HepG2 (cell line): ENCODE data around the gene ZNF597. TPM values are rescaled to one million over a fixed set of nuclear protein-coding genes. Genes with fewer than 3 reads are reported as not detected.

Source experiments
- CAMTA2 ChIP-seq: sonication (generic); formaldehyde crosslinking; IDR thresholded peaks from 2 replicates; pipeline ENCODE4 v1.4.0; 2020; ENCODE audit warnings: mild to moderate bottlenecking, missing genetic modification reagents, borderline replicate concordance
- CEBPG ChIP-seq: IDR thresholded peaks from 2 replicates; pipeline ENCODE4 v1.6.1; 2016
- FOXA1 ChIP-seq, 2 experiments: fragments of 450-650 bp in 1 of 2; sonication (generic) in 1 of 2; formaldehyde crosslinking in 1 of 2; IDR thresholded peaks; 2 replicates each; pipeline versions ENCODE4 v1.4.0 to v1.6.1; 2016 to 2020; ENCODE audit warnings: missing genetic modification reagents in 1 of 2
- HNRNPUL1 ChIP-seq: fragments of 200-400 bp; formaldehyde crosslinking; IDR thresholded peaks from 2 replicates; pipeline ENCODE4 v1.6.1; 2017; ENCODE audit warnings: low read depth, mild to moderate bottlenecking, low read length, moderate library complexity
- KDM3A ChIP-seq: IDR thresholded peaks from 2 replicates; pipeline ENCODE4 v1.6.1; 2018; ENCODE audit warnings: low read depth, missing compliant biosample characterization
- MAFF ChIP-seq: IDR thresholded peaks from 2 replicates; pipeline ENCODE4 v1.6.1; 2011; ENCODE audit warnings: low read depth, low read length, improper control_type of control experiment
- MBD4 ChIP-seq: IDR thresholded peaks from 2 replicates; pipeline ENCODE4 v1.6.1; 2012; ENCODE audit warnings: low read length, inconsistent platforms, borderline replicate concordance
- MZF1 ChIP-seq: sonication (generic); formaldehyde crosslinking; IDR thresholded peaks from 2 replicates; pipeline ENCODE4 v1.8.1; 2023; ENCODE audit warnings: mild to moderate bottlenecking, missing genetic modification reagents, borderline replicate concordance
- NFATC3 ChIP-seq: sonication (generic); formaldehyde crosslinking; IDR thresholded peaks from 2 replicates; pipeline ENCODE4 v1.5.1; 2020; ENCODE audit warnings: mild to moderate bottlenecking, missing genetic modification reagents
- NONO ChIP-seq, 2 experiments: fragments of 450-650 bp in 1 of 2; sonication (generic) in 1 of 2; formaldehyde crosslinking in 1 of 2; IDR thresholded peaks in 1 of 2; conservative IDR thresholded peaks in 1 of 2; 2 replicates each; pipeline versions ENCODE4 v1.6.1 to v1.8.0; 2017 to 2022; ENCODE audit warnings: mild to moderate bottlenecking in 1 of 2, missing genetic modification reagents in 1 of 2, moderate library complexity in 1 of 2
- SMARCE1 ChIP-seq: fragments of 450-650 bp; IDR thresholded peaks from 2 replicates; pipeline ENCODE4 v1.6.1; 2017; ENCODE audit warnings: borderline replicate concordance
- SNAI1 ChIP-seq: sonication (generic); formaldehyde crosslinking; IDR thresholded peaks from 2 replicates; pipeline ENCODE4 v1.5.0; 2020; ENCODE audit warnings: mild to moderate bottlenecking, missing genetic modification reagents, borderline replicate concordance
- ZNF530 ChIP-seq: sonication (generic); formaldehyde crosslinking; IDR thresholded peaks from 2 replicates; pipeline ENCODE4 v1.5.0; 2020; ENCODE audit warnings: low read depth, mild to moderate bottlenecking, missing genetic modification reagents
- polyA plus RNA-seq, 8 experiments: library from polyadenylated mRNA; depleted of rRNA in 3 of 8; stranded (reverse) in 7 of 8; unstranded in 1 of 8; fragments of >200 nt; fragmentation: Illumina TruSeq in 4 of 8; extraction: Trizol in 4 of 8; gene quantifications; 2 replicates each; pipeline versions ENCODE4 v1.2.1 to v1.2.3, GENCODE V29; 2011 to 2016; ENCODE audit warnings: low read depth in 4 of 8, missing spikeins in 1 of 8, mixed read lengths in 1 of 8; ENCODE audit not compliant: insufficient read depth in 1 of 8
- total RNA-seq, 5 experiments: library from RNA; depleted of rRNA; stranded (reverse); fragments of >200 nt; fragmentation: Illumina TruSeq; extraction: Trizol; gene quantifications; 2 replicates each; pipeline ENCODE4 v1.2.3, GENCODE V29; 2016; ENCODE audit warnings: low read depth in 1 of 5
- TF ChIP-seq, protein P1 (sequence below): sonication (generic); formaldehyde crosslinking; IDR thresholded peaks from 2 replicates; pipeline ENCODE4 v1.5.1; 2020; ENCODE audit warnings: mild to moderate bottlenecking, missing genetic modification reagents, borderline replicate concordance
- TF ChIP-seq, protein P2 (sequence below): sonication (generic); formaldehyde crosslinking; IDR thresholded peaks from 2 replicates; pipeline ENCODE4 v1.4.0; 2020; ENCODE audit warnings: missing genetic modification reagents
- TF ChIP-seq, protein P3 (sequence below): sonication (generic); formaldehyde crosslinking; IDR thresholded peaks from 2 replicates; pipeline ENCODE4 v1.5.0; 2020; ENCODE audit warnings: missing genetic modification reagents, mild to moderate bottlenecking, borderline replicate concordance
- TF ChIP-seq, protein P4 (sequence below): sonication (generic); formaldehyde crosslinking; IDR thresholded peaks from 2 replicates; pipeline ENCODE4 v1.8.1; 2023; ENCODE audit warnings: mild to moderate bottlenecking, moderate library complexity, missing genetic modification reagents
- TF ChIP-seq, protein P5 (sequence below): sonication (generic); formaldehyde crosslinking; IDR thresholded peaks from 2 replicates; pipeline ENCODE4 v1.5.0; 2020; ENCODE audit warnings: missing genetic modification reagents, mild to moderate bottlenecking, borderline replicate concordance

Gene ZNF597
- total and polyA plus RNA-seq, 2 of the 13 experiments (the other 11 are each of a cell fraction or from before 2014, with no cell fraction given), result 1.3 to 2.4 TPM

DNA sequence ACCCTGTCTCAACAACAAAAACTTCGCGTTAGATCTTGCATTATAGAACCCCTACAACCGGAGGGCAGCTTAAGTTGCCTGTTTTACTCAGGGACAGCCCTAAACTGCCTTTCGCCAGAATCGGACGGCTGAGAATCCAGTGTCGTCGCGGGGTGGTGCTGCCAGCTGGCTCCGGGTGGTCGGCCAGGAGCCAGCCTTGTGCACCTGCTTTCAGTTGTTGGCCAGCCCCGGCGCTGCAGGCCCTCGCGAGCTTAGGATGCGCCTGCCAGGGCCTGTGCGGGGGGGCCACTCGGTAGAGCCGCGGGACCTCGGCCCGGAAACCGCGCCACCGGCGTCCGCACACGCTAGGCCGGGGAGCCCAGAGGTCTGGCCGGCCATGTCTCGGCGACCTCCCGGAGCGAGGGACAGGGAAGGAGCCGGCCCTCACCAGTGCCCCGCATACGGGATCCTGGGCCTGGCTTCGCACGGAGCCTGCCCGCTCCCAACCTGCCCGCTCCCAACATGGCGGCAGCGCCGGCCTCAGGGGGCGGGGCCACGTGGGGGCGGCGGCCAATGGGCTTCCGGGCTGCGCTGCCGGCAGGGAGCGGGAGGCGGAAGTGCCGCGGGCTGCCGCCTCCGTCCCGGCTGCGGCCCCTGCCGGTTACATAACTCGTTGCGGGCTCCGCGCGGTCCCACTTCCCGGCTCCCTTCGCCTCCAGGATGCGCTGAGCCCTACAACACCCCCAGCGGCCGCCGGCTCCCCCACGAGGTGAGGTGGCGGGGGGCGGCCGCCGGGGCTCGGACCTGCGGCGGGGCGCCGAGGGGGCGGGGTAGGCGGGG is 14.3 kb upstream of the ZNF597 start (continued):
- TF ChIP-seq, protein P1, sequence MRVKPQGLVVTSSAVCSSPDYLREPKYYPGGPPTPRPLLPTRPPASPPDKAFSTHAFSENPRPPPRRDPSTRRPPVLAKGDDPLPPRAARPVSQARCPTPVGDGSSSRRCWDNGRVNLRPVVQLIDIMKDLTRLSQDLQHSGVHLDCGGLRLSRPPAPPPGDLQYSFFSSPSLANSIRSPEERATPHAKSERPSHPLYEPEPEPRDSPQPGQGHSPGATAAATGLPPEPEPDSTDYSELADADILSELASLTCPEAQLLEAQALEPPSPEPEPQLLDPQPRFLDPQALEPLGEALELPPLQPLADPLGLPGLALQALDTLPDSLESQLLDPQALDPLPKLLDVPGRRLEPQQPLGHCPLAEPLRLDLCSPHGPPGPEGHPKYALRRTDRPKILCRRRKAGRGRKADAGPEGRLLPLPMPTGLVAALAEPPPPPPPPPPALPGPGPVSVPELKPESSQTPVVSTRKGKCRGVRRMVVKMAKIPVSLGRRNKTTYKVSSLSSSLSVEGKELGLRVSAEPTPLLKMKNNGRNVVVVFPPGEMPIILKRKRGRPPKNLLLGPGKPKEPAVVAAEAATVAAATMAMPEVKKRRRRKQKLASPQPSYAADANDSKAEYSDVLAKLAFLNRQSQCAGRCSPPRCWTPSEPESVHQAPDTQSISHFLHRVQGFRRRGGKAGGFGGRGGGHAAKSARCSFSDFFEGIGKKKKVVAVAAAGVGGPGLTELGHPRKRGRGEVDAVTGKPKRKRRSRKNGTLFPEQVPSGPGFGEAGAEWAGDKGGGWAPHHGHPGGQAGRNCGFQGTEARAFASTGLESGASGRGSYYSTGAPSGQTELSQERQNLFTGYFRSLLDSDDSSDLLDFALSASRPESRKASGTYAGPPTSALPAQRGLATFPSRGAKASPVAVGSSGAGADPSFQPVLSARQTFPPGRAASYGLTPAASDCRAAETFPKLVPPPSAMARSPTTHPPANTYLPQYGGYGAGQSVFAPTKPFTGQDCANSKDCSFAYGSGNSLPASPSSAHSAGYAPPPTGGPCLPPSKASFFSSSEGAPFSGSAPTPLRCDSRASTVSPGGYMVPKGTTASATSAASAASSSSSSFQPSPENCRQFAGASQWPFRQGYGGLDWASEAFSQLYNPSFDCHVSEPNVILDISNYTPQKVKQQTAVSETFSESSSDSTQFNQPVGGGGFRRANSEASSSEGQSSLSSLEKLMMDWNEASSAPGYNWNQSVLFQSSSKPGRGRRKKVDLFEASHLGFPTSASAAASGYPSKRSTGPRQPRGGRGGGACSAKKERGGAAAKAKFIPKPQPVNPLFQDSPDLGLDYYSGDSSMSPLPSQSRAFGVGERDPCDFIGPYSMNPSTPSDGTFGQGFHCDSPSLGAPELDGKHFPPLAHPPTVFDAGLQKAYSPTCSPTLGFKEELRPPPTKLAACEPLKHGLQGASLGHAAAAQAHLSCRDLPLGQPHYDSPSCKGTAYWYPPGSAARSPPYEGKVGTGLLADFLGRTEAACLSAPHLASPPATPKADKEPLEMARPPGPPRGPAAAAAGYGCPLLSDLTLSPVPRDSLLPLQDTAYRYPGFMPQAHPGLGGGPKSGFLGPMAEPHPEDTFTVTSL, result 0 out of 2 replicates have a peak, but pooled peaks have one; percentile 27
- TF ChIP-seq, protein P2, sequence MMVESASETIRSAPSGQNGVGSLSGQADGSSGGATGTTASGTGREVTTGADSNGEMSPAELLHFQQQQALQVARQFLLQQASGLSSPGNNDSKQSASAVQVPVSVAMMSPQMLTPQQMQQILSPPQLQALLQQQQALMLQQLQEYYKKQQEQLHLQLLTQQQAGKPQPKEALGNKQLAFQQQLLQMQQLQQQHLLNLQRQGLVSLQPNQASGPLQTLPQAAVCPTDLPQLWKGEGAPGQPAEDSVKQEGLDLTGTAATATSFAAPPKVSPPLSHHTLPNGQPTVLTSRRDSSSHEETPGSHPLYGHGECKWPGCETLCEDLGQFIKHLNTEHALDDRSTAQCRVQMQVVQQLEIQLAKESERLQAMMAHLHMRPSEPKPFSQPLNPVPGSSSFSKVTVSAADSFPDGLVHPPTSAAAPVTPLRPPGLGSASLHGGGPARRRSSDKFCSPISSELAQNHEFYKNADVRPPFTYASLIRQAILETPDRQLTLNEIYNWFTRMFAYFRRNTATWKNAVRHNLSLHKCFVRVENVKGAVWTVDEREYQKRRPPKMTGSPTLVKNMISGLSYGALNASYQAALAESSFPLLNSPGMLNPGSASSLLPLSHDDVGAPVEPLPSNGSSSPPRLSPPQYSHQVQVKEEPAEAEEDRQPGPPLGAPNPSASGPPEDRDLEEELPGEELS (CRISPR knock-in tag), result peak; percentile 59; the same call in 1 of the 2 replicates
- TF ChIP-seq, protein P3, sequence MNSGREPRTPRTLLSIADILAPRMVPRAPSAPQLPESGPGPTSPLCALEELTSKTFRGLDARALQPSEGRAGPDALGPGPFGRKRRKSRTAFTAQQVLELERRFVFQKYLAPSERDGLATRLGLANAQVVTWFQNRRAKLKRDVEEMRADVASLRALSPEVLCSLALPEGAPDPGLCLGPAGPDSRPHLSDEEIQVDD (CRISPR knock-in tag), result peak; percentile 45; the same call in 1 of the 2 replicates
- 0 out of 2 replicates have a peak, but pooled peaks have one; percentile 66 for TF ChIP-seq HNRNPUL1
- no peak for TF ChIP-seq MAFF
- no peak for TF ChIP-seq NFATC3 (CRISPR knock-in tag)
- TF ChIP-seq, protein P4, sequence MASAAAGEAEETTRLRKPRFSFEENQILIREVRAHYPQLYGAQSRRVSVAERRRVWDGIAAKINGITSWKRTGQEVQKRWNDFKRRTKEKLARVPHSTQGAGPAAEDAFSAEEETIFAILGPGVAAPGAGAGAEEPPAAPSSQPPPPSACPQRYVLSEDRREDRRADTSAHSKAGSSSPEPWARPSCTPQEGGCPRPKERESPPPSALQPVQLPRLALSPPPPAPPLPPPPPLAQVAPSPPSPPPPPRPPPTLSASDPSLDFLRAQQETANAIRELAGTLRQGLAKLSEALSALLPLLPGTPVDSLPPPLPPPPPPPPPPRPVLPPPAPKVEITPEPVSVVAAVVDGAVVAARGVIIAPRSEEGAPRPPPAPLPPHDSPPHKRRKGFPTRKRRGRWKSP, result peak; percentile 76
- no peak for TF ChIP-seq MBD4
- TF ChIP-seq SMARCE1, result no peak
- TF ChIP-seq MZF1 (CRISPR knock-in tag), result no peak
- no peak for TF ChIP-seq KDM3A (CRISPR knock-in tag)
- peak; percentile 57; the same call in 1 of the 2 replicates for TF ChIP-seq CAMTA2 (CRISPR knock-in tag)
- no peak for TF ChIP-seq FOXA1 (IDR thresholded peaks at IDR 0.05)
- peak; percentile 3; the same call in 1 of the 2 replicates for TF ChIP-seq FOXA1 (CRISPR knock-in tag; IDR thresholded peaks at IDR 0.05)
- TF ChIP-seq, protein P5, sequence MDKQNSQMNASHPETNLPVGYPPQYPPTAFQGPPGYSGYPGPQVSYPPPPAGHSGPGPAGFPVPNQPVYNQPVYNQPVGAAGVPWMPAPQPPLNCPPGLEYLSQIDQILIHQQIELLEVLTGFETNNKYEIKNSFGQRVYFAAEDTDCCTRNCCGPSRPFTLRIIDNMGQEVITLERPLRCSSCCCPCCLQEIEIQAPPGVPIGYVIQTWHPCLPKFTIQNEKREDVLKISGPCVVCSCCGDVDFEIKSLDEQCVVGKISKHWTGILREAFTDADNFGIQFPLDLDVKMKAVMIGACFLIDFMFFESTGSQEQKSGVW (CRISPR knock-in tag), result no peak
- TF ChIP-seq NONO (IDR thresholded peaks at IDR 0.05), result no peak
- peak; percentile 75; the same call in 1 of the 2 replicates for TF ChIP-seq NONO (CRISPR knock-in tag; conservative IDR thresholded peaks at IDR 0.05)
- TF ChIP-seq SNAI1 (CRISPR knock-in tag), result no peak
- no peak for TF ChIP-seq ZNF530 (CRISPR knock-in tag)
- TF ChIP-seq CEBPG (CRISPR knock-in tag), result no peak; the same call in 1 of the 2 replicates
